LNCaP clone FGC (cell line): ENCODE results near the gene GFER.

Source experiments
- DNase-seq: peaks from one replicate; pipeline ENCODE4 v3.0.0-alpha.2; 2011; ENCODE audit warnings: low read depth
- H3K4me3 ChIP-seq: 2 replicates; pipeline ENCODE4 v1.5.1; 2011; ENCODE audit warnings: mild to moderate bottlenecking, low read depth, low read length, control low read depth
- TF ChIP-seq, protein P1 (sequence below): IDR thresholded peaks from 2 replicates; pipeline ENCODE4 v1.5.1; 2012; ENCODE audit warnings: mild to moderate bottlenecking; ENCODE audit not compliant: control insufficient read depth, insufficient read depth; ENCODE audit errors: extremely low read depth

The GFER gene

DNA sequence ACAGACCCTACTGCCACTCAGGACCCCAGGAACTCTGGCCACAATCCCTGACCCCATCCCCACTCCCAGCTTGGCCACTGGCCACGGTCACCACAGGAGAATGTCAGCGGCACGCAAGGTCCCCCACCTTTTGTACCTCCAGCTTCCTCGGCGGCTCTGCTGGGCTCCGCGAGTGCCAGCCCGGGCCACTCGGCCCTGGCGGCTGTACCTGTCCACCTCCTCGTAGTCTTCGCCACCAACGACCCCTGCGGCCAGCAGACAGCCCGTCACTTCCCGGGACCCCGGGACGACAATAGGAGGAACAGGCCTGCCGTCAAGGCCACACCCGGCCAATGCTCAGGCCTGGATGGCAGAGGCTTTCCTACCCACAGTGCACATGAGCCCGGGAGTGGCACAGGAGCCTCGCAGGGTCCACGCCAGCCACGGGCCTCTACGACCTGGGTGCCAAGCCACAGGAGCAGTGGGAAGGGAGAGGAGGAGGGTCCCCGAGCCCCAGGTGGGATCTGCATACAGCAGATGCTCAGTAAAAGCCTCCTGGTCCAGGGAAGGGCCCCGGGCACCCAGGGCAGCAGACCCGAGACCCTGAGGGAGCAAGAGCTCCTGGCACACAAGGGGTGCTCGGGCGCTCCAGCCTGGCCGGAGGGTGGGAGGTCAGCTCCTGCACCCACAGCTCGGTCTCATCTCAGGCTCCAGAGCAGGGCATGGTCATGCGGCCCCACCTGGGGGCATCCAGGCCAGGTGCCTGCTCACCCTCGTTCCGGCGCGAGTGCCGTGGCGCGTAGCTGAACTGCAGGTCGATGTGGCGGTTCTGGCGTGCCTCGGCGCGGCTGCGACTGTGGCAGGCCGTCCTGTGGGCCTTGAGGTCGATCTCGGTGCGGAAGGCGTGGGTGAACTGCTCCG lies 17.7 kb downstream of the GFER start:
- no peak for DNase-seq
- no peak overlapping the region for H3K4me3 ChIP-seq
- TF ChIP-seq, protein P1, sequence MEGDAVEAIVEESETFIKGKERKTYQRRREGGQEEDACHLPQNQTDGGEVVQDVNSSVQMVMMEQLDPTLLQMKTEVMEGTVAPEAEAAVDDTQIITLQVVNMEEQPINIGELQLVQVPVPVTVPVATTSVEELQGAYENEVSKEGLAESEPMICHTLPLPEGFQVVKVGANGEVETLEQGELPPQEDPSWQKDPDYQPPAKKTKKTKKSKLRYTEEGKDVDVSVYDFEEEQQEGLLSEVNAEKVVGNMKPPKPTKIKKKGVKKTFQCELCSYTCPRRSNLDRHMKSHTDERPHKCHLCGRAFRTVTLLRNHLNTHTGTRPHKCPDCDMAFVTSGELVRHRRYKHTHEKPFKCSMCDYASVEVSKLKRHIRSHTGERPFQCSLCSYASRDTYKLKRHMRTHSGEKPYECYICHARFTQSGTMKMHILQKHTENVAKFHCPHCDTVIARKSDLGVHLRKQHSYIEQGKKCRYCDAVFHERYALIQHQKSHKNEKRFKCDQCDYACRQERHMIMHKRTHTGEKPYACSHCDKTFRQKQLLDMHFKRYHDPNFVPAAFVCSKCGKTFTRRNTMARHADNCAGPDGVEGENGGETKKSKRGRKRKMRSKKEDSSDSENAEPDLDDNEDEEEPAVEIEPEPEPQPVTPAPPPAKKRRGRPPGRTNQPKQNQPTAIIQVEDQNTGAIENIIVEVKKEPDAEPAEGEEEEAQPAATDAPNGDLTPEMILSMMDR = no peak

DNA sequence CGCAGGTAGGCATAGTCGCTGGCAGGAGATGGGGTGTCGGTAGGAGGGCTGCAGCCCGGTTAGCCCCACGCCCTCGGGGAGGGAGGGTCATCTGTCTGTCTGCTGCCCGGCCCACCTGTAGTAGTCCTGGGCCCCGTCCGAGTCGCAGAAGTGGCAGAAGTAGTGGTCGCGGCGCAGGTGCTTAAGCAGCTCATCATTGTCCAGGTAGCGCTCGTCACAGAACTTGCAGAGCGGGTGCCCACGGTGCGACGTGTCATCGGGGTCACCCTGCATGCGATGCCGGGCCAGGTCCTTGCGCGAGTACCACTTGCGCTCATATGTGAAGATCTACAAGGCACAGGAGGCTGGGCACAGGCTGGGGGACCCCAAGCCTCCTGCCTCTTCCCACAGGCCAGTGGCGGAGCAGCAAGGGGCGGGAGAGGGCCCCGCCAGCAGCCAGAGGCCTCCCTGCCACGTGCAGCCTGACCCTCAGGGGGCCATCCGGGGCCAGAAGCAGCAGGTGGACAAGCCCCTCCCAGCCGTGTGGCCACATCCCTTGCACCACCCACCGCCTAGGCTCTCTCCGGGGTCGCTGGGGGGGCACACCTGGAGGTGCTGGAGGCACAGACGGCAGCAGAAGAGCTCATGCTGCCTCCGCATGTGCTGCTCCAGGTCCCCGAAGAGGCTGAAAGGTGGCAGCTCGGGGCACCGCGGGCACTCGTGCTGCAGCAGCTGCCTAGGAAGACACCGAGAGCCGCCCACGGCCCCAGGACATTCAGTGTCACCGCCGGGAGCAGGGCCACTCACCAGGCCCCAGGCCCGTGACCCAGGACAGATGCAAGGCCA lies 18.6 kb downstream of the GFER start:
- DNase-seq = no peak
- TF ChIP-seq, protein P1 = no peak
- H3K4me3 ChIP-seq = no peak overlapping the region

DNA sequence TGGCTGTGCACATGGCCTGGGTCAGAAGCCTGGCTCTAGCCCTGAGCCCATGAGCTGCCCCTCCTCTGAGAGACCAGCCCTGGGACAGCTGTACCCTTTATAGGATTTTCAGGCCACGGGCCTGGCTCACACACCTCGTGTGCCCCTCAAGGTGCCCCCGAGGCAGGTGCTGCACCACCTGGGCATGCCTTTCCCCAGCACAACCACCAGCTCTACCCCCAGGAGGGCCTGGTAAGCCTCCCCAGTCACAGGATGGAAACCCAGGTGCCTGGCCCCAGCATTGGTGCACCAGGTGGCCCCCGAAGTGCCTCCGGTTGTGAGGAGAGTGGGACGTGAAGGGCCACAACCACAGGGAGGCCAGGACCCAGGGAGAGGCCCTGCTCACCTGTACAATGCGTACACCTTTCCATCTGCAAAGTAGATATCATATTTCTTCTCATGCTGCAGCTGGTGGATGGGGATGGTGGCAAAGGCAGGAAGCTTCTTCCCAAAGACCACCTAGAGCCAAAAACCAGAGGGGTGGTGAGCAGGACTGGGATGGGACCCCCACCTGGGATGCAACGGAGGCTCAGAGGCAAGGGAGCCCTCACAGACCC lies 19.3 kb downstream of the GFER start:
- H3K4me3 ChIP-seq = no peak overlapping the region
- TF ChIP-seq, protein P1 = no peak
- no peak for DNase-seq

DNA sequence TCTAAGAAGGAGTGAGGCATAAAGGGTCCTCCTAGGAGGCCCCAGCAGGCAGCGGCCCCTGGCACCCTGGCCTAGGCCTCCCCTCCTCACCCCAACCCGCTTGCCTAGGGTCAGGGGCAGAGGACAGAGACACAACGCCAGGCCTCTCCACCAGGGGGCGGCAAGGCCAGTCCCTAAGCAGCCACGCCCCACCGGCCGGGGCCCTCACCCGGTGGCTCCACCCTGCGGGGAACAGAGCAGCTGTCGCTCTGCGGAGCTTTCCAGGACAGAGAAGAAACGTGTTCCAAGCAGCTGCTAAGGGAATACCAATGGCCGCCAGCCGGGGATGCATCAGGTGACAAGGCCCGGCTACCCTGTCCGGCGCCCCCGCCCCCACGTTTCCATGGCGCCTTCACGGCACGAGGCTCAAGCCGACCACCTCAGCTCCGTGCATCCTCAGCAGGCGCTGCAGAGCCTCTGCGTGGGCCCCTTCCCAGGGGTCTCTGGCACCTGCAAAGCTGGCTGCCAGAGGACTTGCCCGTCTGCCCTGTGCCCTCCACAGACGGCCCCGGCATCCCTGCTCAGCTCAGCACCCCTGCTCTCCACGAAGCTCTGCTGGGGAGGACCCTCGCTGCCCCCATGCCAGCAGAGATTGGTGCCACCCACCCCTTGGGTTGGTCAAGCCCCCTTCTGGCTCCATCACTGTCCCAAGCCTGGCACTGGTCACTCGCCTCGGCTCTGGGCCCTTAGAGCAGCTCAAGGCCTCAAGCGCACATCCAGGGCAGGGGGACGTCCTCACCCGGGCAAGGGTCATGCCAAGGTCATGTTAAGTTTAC lies 20.0 kb downstream of the GFER start:
- DNase-seq = no peak
- H3K4me3 ChIP-seq = peak overlapping the region; percentile 32

DNA sequence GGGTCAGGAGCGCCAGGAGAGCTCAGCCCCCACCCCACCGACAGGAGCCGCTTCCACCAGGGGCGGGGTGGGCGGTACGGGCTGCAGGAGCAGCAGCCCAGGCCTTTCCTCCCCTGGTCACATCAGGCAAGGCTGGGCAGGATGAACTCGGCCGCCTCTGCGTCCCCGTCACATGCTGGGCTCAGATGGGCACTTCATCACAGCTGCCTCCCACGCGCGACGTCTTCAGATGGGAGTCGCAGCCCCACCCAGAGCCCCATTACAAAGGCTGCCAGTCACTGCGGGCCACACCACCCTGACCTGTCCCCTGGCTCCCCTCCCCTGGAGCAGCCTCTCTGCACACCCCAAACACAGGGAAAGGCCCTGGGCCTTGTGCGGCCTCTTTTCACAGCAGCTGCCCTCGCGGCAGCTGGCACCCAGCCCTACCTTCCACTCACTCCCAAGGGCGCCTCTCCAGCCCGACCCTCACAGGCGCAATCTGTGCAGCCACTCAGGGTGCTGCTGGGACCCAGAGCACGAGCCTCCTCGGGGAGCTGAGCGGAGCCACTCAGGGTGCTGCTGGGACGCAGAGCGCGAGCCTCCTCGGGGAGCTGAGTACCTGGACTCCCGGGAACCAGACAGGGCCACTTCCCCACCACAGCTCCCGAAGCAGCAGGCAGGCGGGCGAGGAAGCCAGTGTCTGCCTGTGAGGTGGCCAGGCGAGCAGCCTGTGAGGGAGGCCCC lies 21.0 kb downstream of the GFER start:
- H3K4me3 ChIP-seq = no peak overlapping the region

More for the DNA sequence above, 20.0 kb downstream of the GFER start:
- TF ChIP-seq, protein P1 = peak; percentile 89

More for the DNA sequence above, 21.0 kb downstream of the GFER start:
- no peak for DNase-seq
- TF ChIP-seq, protein P1 = no peak
